ENCODE measurements around the gene FBRS.

FBRS gene

DNA sequence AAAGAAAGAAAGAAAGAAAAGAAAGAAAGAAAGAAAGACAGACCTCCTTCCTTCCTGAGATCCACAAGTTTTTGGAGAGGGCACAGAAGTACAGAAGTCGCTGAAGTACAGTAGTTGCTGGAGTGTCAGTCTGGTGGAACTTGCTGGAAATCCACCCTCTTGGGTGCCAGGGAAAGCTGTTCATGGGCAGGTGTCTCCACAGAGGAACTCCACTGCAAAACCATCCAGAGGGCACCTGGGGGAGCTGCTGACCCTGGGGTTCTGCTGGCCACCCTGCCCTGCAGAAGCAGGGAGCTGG is 11.0 kb upstream of the FBRS start:
- no peak for TF ChIP-seq FOXP2 (optimal IDR thresholded peaks at IDR 0.05; ENCODE audit: borderline replicate concordance, extremely low read depth, extremely low read length, insufficient read depth)
- TF ChIP-seq POLR2AphosphoS5 (IDR thresholded peaks at IDR 0.05; ENCODE audit: low read depth, low read length): no peak
- TF ChIP-seq SIN3A (IDR thresholded peaks at IDR 0.05; ENCODE audit: borderline replicate concordance, insufficient read depth, low read length): no peak
- no peak for TF ChIP-seq REST (IDR thresholded peaks at IDR 0.05; ENCODE audit: insufficient read depth in 1 of 2, low read depth in 2 of 2, low read length in 2 of 2)
- no peak for TF ChIP-seq TAF1 (IDR thresholded peaks at IDR 0.05; ENCODE audit: borderline replicate concordance, insufficient read depth, low read length)

DNA sequence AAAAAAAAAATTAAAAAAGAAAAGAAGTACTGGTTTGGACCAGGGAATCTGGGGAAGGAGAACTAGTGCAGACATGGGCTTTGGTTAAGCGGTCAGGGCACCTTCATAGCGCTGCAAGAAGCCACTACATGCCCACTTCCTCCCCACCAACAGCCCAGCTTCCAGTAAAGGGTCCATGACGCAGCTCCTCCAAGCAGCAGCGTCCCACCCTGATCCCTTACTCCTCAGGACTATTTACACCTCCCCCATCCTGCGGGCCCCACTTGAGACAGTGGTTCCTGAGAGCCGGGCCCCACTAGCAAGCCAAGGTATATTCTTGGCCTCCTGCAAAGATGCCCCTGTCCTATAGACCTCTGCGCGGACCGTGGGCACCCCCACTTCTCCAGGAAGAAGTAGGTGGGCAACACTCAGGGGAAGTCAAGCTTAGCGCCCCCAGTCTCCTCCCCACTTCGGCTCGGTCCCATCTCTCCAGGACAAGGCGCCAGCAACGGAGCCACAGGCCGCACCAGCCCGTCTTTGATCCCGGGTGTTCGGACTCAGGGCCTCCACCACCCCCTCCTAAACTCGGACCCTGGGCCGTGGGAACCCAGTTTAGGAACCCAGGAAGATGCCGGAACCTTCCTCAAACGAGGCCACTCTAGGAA is 8.4 kb upstream of the FBRS start:
- TF ChIP-seq FOXP2 (optimal IDR thresholded peaks at IDR 0.05; ENCODE audit: borderline replicate concordance, extremely low read depth, extremely low read length, insufficient read depth): no peak

- TF ChIP-seq SIN3A (IDR thresholded peaks at IDR 0.05; ENCODE audit: borderline replicate concordance, insufficient read depth, low read length) (peak; percentile 50; the same call in 1 of the 2 replicates), REST (IDR thresholded peaks at IDR 0.05; ENCODE audit: insufficient read depth in 1 of 2, low read depth in 2 of 2, low read length in 2 of 2) (no peak), TAF1 (IDR thresholded peaks at IDR 0.05; ENCODE audit: borderline replicate concordance, insufficient read depth, low read length) (peak; percentile 67; the same call in 1 of the 2 replicates)
Observed at GRCh38 chr16:30650369-30651123, 7.7 kb upstream of the FBRS start, which contains the start of gene PRR14. TSS of gene PRR14 (plus strand) at chr16:30650960. CDS start at chr16:30651646, 686 bp downstream.

DNA sequence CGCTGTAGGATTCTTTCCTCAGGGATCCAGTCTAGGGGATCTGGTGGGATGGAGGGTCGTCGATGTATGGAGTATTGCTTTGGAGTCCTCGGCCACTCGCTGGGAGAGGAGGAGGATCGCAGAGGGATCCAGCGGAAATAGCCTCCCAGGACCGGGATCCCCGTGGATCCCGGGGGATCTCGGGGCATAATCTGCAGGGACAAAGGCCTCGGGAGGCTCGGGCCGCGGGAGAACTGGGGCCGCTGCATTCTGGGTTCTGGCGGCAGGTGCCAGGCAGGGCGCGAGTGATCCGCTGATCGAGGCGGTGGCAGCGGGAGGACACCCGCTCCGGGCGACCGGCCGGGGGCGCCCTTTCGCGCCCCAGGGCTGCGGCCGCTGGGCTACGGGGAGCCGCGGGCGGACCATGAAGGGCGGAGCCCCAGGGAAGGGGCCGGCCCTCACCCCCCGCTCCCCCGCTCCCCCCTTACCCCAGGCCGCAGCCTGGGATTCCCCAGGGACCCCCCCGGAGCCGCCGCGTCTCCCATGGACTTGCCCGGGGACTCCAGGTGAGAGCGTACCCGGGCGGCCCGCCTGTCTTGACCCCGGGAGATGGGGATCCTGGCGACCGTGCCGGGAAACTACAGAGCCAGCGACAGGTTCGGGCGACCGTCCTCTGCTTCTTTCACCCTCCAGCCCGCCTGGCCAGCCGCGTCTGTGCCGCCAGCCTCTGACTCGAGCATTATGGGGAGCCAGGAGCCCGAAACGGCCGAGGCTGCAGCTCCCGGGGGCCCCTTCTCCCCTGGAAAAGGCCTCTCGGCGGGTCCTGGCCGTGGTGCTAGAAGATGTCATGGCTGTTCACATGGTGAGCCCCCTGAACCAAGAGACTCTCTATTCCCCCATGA is 6.9 kb upstream of the FBRS start:
- TF ChIP-seq TAF1 (IDR thresholded peaks at IDR 0.05; ENCODE audit: borderline replicate concordance, insufficient read depth, low read length): no peak
- TF ChIP-seq SIN3A (IDR thresholded peaks at IDR 0.05; ENCODE audit: borderline replicate concordance, insufficient read depth, low read length): no peak
- TF ChIP-seq FOXP2 (optimal IDR thresholded peaks at IDR 0.05; ENCODE audit: borderline replicate concordance, extremely low read depth, extremely low read length, insufficient read depth): no peak
- no peak for TF ChIP-seq POLR2AphosphoS5 (IDR thresholded peaks at IDR 0.05; ENCODE audit: low read depth, low read length)
- TF ChIP-seq REST (IDR thresholded peaks at IDR 0.05; ENCODE audit: insufficient read depth in 1 of 2, low read depth in 2 of 2, low read length in 2 of 2): no peak

- TF ChIP-seq POLR2AphosphoS5 (IDR thresholded peaks at IDR 0.05; ENCODE audit: low read depth, low read length) (no peak), TAF1 (IDR thresholded peaks at IDR 0.05; ENCODE audit: borderline replicate concordance, insufficient read depth, low read length) (no peak), FOXP2 (optimal IDR thresholded peaks at IDR 0.05; ENCODE audit: borderline replicate concordance, extremely low read depth, extremely low read length, insufficient read depth) (no peak), REST (IDR thresholded peaks at IDR 0.05; ENCODE audit: insufficient read depth in 1 of 2, low read depth in 2 of 2, low read length in 2 of 2) (no peak), SIN3A (IDR thresholded peaks at IDR 0.05; ENCODE audit: borderline replicate concordance, insufficient read depth, low read length) (no peak)
Observed at GRCh38 chr16:30652005-30652296, 6.3 kb upstream of the FBRS start.
